H9 (cell line): Measurements from ENCODE around the gene SOX30. TPM values are rescaled to one million over a fixed set of nuclear protein-coding genes. Genes with fewer than 3 reads are reported as not detected.

ENCODE experiments used
- DNase-seq: peaks from one replicate; pipeline ENCODE4 v3.0.0-alpha.2; 2017
- H2AFZ ChIP-seq: one replicate; pipeline ENCODE4 v1.6.1; 2013; ENCODE audit warnings: mild to moderate bottlenecking, low read length, control low read depth, moderate library complexity
- H2AK5ac ChIP-seq: 2 replicates; pipeline ENCODE4 v1.6.1; 2013; ENCODE audit warnings: low read length, control low read depth, mixed read lengths; ENCODE audit not compliant: insufficient read length
- H2BK120ac ChIP-seq: one replicate; pipeline ENCODE4 v1.6.1; 2013; ENCODE audit warnings: low read depth, mild to moderate bottlenecking, low read length, control low read depth, inconsistent platforms; ENCODE audit not compliant: poor library complexity, severe bottlenecking
- H2BK12ac ChIP-seq: 2 replicates; pipeline ENCODE4 v1.6.1; 2013; ENCODE audit warnings: low read length, control low read depth, mixed read lengths, low read depth; ENCODE audit not compliant: insufficient read length
- H2BK15ac ChIP-seq: 2 replicates; pipeline ENCODE4 v1.6.1; 2013; ENCODE audit warnings: low read depth, low read length, control low read depth
- H2BK20ac ChIP-seq: one replicate; pipeline ENCODE4 v1.6.1; 2013; ENCODE audit warnings: low read depth, mild to moderate bottlenecking, low read length, control low read depth, inconsistent platforms; ENCODE audit not compliant: poor library complexity, severe bottlenecking
- H2BK5ac ChIP-seq: 2 replicates; pipeline ENCODE4 v1.6.1; 2013; ENCODE audit warnings: low read length, control low read depth, mixed read lengths; ENCODE audit not compliant: insufficient read length
- H3K14ac ChIP-seq: 2 replicates; pipeline ENCODE4 v1.6.1; 2013; ENCODE audit warnings: low read length, control low read depth; ENCODE audit not compliant: insufficient read depth
- H3K18ac ChIP-seq: 2 replicates; pipeline ENCODE4 v1.6.1; 2013; ENCODE audit warnings: low read depth, mild to moderate bottlenecking, mixed read lengths, low read length, control low read depth; ENCODE audit not compliant: insufficient read length
- H3K23ac ChIP-seq: 2 replicates; pipeline ENCODE4 v1.6.1; 2013; ENCODE audit warnings: low read length, control low read depth, mixed read lengths, low read depth; ENCODE audit not compliant: insufficient read length
- H3K23me2 ChIP-seq: 2 replicates; pipeline ENCODE4 v1.6.1; 2013; ENCODE audit warnings: low read depth, mild to moderate bottlenecking, mixed read lengths, low read length, control low read depth; ENCODE audit not compliant: insufficient read length, poor library complexity, severe bottlenecking
- H3K27ac ChIP-seq: 2 replicates; pipeline ENCODE4 v1.5.1; 2013; ENCODE audit warnings: low read length, control low read depth, mixed read lengths, low read depth; ENCODE audit not compliant: insufficient read length
- H3K27me3 ChIP-seq: 2 replicates; pipeline ENCODE4 v1.6.1; 2013; ENCODE audit warnings: low read length, control low read depth, inconsistent platforms; ENCODE audit not compliant: insufficient read depth
- H3K4ac ChIP-seq: 2 replicates; pipeline ENCODE4 v1.6.1; 2013; ENCODE audit warnings: low read depth, mild to moderate bottlenecking, control low read depth, inconsistent platforms, low read length, moderate library complexity
- H3K4me1 ChIP-seq: 2 replicates; pipeline ENCODE4 v1.6.1; 2013; ENCODE audit warnings: low read length, control low read depth, inconsistent platforms; ENCODE audit not compliant: insufficient read depth
- H3K4me2 ChIP-seq: 2 replicates; pipeline ENCODE4 v1.6.1; 2013; ENCODE audit warnings: low read length, control low read depth, mixed read lengths; ENCODE audit not compliant: insufficient read length, insufficient read depth
- H3K56ac ChIP-seq: 2 replicates; pipeline ENCODE4 v1.6.1; 2013; ENCODE audit warnings: low read depth, mild to moderate bottlenecking, mixed read lengths, low read length, control low read depth; ENCODE audit not compliant: insufficient read length
- H3K79me1 ChIP-seq: 2 replicates; pipeline ENCODE4 v1.6.1; 2013; ENCODE audit warnings: low read depth, mild to moderate bottlenecking, moderate library complexity, low read length, control low read depth, inconsistent platforms; ENCODE audit not compliant: insufficient read depth, poor library complexity, severe bottlenecking
- H3K79me2 ChIP-seq: 2 replicates; pipeline ENCODE4 v1.6.1; 2013; ENCODE audit warnings: low read length, control low read depth, inconsistent platforms; ENCODE audit not compliant: insufficient read depth
- H3K9ac ChIP-seq: 2 replicates; pipeline ENCODE4 v1.6.1; 2013; ENCODE audit warnings: low read length, control low read depth, mixed read lengths; ENCODE audit not compliant: insufficient read length; ENCODE audit errors: extremely low read depth
- H3K9me3 ChIP-seq: one replicate; pipeline ENCODE4 v1.6.1; 2013; ENCODE audit warnings: low read depth, low read length, inconsistent platforms; ENCODE audit not compliant: control insufficient read depth
- H3T11ph ChIP-seq: one replicate; pipeline ENCODE4 v1.6.1; 2013; ENCODE audit warnings: mild to moderate bottlenecking, low read length, control low read depth, inconsistent platforms
- H4K20me1 ChIP-seq: one replicate; pipeline ENCODE4 v1.6.1; 2013; ENCODE audit not compliant: control insufficient read depth, insufficient read length, insufficient read depth
- H4K5ac ChIP-seq: 2 replicates; pipeline ENCODE4 v1.6.1; 2013; ENCODE audit warnings: low read depth, mild to moderate bottlenecking, mixed read lengths, low read length, control low read depth; ENCODE audit not compliant: insufficient read length
- H4K8ac ChIP-seq: replicated peaks from 2 replicates; pipeline ENCODE4 v1.6.1; 2013; ENCODE audit warnings: low read length, control low read depth, mixed read lengths, low read depth; ENCODE audit not compliant: insufficient read length
- H4K91ac ChIP-seq: 2 replicates; pipeline ENCODE4 v1.6.1; 2013; ENCODE audit warnings: low read depth, mild to moderate bottlenecking, moderate library complexity, mixed read lengths, low read length, control low read depth; ENCODE audit not compliant: insufficient read length
- H3K27ac Mint-ChIP-seq, 3 experiments: 2 replicates in 2 of 3; 3 replicates in 1 of 3; pipeline ENCODE4 v1.8.0; 2020 to 2021; ENCODE audit warnings: mixed read lengths in 3 of 3, mild to moderate bottlenecking in 1 of 3, moderate library complexity in 1 of 3
- H3K27me3 Mint-ChIP-seq: 2 replicates; pipeline ENCODE4 v1.8.0; 2021; ENCODE audit warnings: low read depth, mild to moderate bottlenecking, moderate library complexity, mixed read lengths
- H3K36me3 Mint-ChIP-seq, 3 experiments: 2 replicates in 2 of 3; 3 replicates in 1 of 3; pipeline ENCODE4 v1.8.0; 2020 to 2021; ENCODE audit warnings: low read depth in 3 of 3, mixed read lengths in 3 of 3; ENCODE audit not compliant: insufficient read depth in 1 of 3
- H3K4me1 Mint-ChIP-seq, 2 experiments: 2 replicates each; pipeline ENCODE4 v1.8.0; 2020; ENCODE audit warnings: mixed read lengths in 2 of 2
- H3K4me3 Mint-ChIP-seq, 2 experiments: 2 replicates in 1 of 2; 3 replicates in 1 of 2; pipeline ENCODE4 v1.8.0; 2020 to 2021; ENCODE audit warnings: mild to moderate bottlenecking in 2 of 2, mixed read lengths in 2 of 2, moderate library complexity in 1 of 2
- H3K9me3 Mint-ChIP-seq, 2 experiments: 2 replicates in 1 of 2; 3 replicates in 1 of 2; pipeline ENCODE4 v1.8.0; 2020; ENCODE audit warnings: mild to moderate bottlenecking in 2 of 2, mixed read lengths in 2 of 2, moderate library complexity in 1 of 2
- WGBS: extraction: QIAGEN DNeasy Blood & Tissue Kit; methylation state at CpG from one replicate; pipeline ENCODE4 v1.1.7; 2013; ENCODE audit warnings: missing lambda C conversion rate, low lambda C conversion rate, mixed read lengths; ENCODE audit not compliant: insufficient read length; ENCODE audit errors: extremely low coverage; 5-methylcytosine and 5-hydroxymethylcytosine counted together
- total RNA-seq: library from RNA; stranded (reverse); gene quantifications from 2 replicates; pipeline ENCODE4 v1.2.1, GENCODE V29; 2021
- TF ChIP-seq, protein P1 (sequence below): fragments of 200-600 bp; sonication (generic); conservative IDR thresholded peaks from 3 replicates; pipeline ENCODE4 v1.8.0; 2021; ENCODE audit warnings: antibody characterized with exemption, mild to moderate bottlenecking

SOX30 gene
- total RNA-seq, 1 experiment from 2014 or later, result not detected

DNA sequence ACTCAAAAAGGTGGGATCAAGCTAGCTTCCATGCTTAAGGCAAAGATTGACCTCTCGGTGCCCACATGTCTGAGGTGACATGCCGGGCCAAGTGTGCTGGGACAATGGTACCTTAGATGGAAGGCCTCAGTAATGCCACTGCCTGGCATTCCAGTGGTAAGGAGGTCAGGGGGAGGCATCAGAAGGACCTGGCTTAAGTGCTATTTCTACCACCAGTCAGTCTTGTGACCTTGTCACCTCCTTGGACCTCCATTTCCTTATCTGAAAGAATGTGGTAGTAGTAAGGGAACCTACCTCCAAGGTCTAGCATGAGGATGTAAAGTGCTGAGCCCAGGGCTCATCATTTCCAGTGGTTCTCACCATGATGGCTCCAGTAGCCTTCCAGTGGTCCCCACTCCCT, 28.0 kb upstream of the SOX30 start:
- Histone ChIP-seq H3K79me2 (no peaks in the 10 kb centered on the region), H2AK5ac (no peak overlapping the region), H3K4me2 (no peak overlapping the region), H2BK120ac (no peak overlapping the region), H3K4ac (no peak overlapping the region), H2AFZ (no peak overlapping the region), H3K79me1 (no peaks in the 10 kb centered on the region), H4K91ac (no peak overlapping the region), H3K27me3 (no peaks in the 10 kb centered on the region), H4K20me1 (no peaks in the 10 kb centered on the region), H2BK20ac (no peak overlapping the region), H3K14ac (no peak overlapping the region), H3K9ac (no peak overlapping the region), H2BK15ac (no peak overlapping the region), H2BK12ac (no peak overlapping the region), H3K27ac (no peak overlapping the region), H3K23ac (no peak overlapping the region), H3K56ac (no peak overlapping the region), H3K18ac (no peak overlapping the region), H3K9me3 (no peaks in the 10 kb centered on the region), H3K4me1 (no peaks in the 10 kb centered on the region), H3T11ph (no peak overlapping the region), H3K23me2 (no peaks in the 10 kb centered on the region), H4K8ac (no peak overlapping the region), H2BK5ac (no peak overlapping the region), H4K5ac (no peak overlapping the region)
- no peaks in the 10 kb centered on the region for H3K9me3 Mint-ChIP-seq
- H3K27me3 Mint-ChIP-seq, result no peaks in the 10 kb centered on the region; the same call in none of the 2 replicates
- H3K4me3 Mint-ChIP-seq, result no peak overlapping the region
- H3K4me1 Mint-ChIP-seq, result no peaks in the 10 kb centered on the region
- no CpG with 5 or more reads among the region's 2 CpGs for WGBS
- TF ChIP-seq, protein P1, sequence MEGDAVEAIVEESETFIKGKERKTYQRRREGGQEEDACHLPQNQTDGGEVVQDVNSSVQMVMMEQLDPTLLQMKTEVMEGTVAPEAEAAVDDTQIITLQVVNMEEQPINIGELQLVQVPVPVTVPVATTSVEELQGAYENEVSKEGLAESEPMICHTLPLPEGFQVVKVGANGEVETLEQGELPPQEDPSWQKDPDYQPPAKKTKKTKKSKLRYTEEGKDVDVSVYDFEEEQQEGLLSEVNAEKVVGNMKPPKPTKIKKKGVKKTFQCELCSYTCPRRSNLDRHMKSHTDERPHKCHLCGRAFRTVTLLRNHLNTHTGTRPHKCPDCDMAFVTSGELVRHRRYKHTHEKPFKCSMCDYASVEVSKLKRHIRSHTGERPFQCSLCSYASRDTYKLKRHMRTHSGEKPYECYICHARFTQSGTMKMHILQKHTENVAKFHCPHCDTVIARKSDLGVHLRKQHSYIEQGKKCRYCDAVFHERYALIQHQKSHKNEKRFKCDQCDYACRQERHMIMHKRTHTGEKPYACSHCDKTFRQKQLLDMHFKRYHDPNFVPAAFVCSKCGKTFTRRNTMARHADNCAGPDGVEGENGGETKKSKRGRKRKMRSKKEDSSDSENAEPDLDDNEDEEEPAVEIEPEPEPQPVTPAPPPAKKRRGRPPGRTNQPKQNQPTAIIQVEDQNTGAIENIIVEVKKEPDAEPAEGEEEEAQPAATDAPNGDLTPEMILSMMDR, result no peak
- H3K36me3 Mint-ChIP-seq, result no peaks in the 10 kb centered on the region
- no peak overlapping the region for H3K27ac Mint-ChIP-seq
- no peak for DNase-seq
